Measurements from ENCODE around the gene OVOL1. TPM values are rescaled to one million over a fixed set of nuclear protein-coding genes. Genes with fewer than 3 reads are reported as not detected.

Gene OVOL1
- total and polyA plus RNA-seq, 2 of the 8 experiments (the other 6 are each of a cell fraction or from before 2014, with no cell fraction given): 2.6 to 3.4 TPM

DNA sequence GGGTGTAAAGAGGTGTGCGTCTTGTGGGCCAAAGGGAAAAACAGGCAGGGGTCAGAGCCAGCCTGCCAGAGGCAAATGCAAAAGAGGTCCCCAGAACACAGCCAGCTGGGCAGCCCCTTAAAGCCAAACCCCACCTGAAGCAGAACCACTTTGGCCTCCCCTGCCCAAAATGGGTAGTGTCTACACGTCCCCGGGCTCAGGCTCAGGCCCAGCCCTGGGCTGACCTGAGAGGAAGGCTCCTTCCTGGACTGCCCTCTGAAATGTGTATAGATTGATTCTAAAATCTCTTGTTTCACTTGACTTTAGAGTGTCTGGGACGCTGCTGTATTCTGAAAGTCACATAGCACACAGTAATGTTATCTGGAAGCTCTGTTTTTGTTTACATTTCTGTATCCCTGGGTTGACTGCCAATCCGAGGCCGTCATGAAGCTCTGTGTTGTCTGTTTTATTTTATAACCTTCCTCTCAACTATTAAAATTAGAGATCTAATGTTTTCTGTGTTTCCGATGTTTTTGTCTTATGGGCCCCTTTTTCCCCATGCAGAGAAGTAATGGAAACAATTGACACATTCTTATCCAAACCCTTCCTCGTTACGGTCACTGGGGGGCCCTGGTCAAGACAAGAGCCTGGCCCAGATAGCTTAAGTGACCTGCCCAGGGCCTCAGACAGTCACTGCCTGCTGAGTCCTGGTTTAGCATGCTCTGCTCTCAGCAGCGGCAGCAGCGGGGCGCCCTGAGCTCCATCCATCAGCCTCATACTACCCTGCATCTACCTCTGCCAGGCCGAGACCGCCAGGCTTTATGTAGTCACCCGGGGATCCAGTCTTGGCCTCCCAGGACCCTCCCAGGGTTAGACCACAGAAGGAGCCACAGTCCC, 10.1 kb downstream of the OVOL1 start:
- H3K4me2 ChIP-seq (ENCODE audit: insufficient read depth in 1 of 2, low read depth in 2 of 2, low read length in 2 of 2): no peak overlapping the region; a peak in 1 of 4 replicates
- no peak overlapping the region for H3K4ac ChIP-seq (replicated peaks; ENCODE audit: insufficient read length, low read depth, low read length)
- 0 out of 2 replicates have a peak, but pooled peaks cover 2% of the 10 kb centered on the region for H3K79me1 ChIP-seq (ENCODE audit: low read depth, low read length)
- peaks cover 0 to 3% (median 0%) of the 10 kb centered on the region in 4 experiments; a peak in 3 of 8 replicates for H3K36me3 ChIP-seq (ENCODE audit: control insufficient read depth in 2 of 4, insufficient read depth in 4 of 4, low read length in 3 of 4)
- H2BK20ac ChIP-seq (ENCODE audit: low read length): no peak overlapping the region
- DNase-seq (ENCODE audit: low read depth in 1 of 2, low spot score in 2 of 2) (no peak), FAIRE-seq (no peak)
- H3K9me3 ChIP-seq (ENCODE audit: insufficient read depth in 2 of 2, low read depth in 1 of 2, low read length in 1 of 2): no peaks in the 10 kb centered on the region
- no peak overlapping the region for H2AFZ ChIP-seq (ENCODE audit: low read length)
- H3K79me2 ChIP-seq (ENCODE audit: control insufficient read depth in 1 of 2, insufficient read depth in 2 of 2, low read length in 2 of 2): no peaks in the 10 kb centered on the region
- ChIA-PET POLR2A (ENCODE audit: partially characterized antibody) (interaction anchor here (1.4 to 2.6 kb wide), 6 partner anchors 9 to 55 kb away, joined by 3 to 9 read pairs (median 8); partner anchors contain the start of genes AP5B1 and SNX32), CTCF (ENCODE audit: partially characterized antibody) (interaction anchor here (0.8 to 10.1 kb wide), 13 partner anchors 9 to 192 kb away, joined by 3 to 128 read pairs (median 6); partner anchors contain the start of gene AP5B1)
- no peaks in the 10 kb centered on the region for H3K23me2 ChIP-seq (ENCODE audit: low read depth, low read length)
- H4K8ac ChIP-seq (ENCODE audit: extremely low read depth, insufficient read depth, low read length): no peak overlapping the region; the same call in 1 of the 2 replicates
- no peak overlapping the region; the same call in 1 of the 2 replicates for H2BK5ac ChIP-seq (ENCODE audit: low read depth, low read length)
- no peak overlapping the region for H4K91ac ChIP-seq (replicated peaks; ENCODE audit: insufficient read length, low read length)
- H3K4me3 ChIP-seq (ENCODE audit: extremely low read depth in 1 of 4, insufficient read depth in 2 of 4, low read depth in 3 of 4, low read length in 4 of 4): no peak overlapping the region
- no peak overlapping the region for H3K23ac ChIP-seq (ENCODE audit: insufficient read length)
- no peaks in the 10 kb centered on the region for H4K20me1 ChIP-seq (replicated peaks in 1 of 2; ENCODE audit: control insufficient read depth in 1 of 2, insufficient read depth in 2 of 2, low read length in 2 of 2)
- H2BK12ac ChIP-seq (ENCODE audit: low read depth, low read length): no peak overlapping the region
- H2AK5ac ChIP-seq (ENCODE audit: low read depth, low read length): 0 out of 2 replicates have a peak overlapping the region, but pooled peaks have one; percentile 17
- no peak overlapping the region for H2BK15ac ChIP-seq (ENCODE audit: low read length)
- H3K27ac ChIP-seq (ENCODE audit: low read depth, low read length): no peak overlapping the region
- no peak overlapping the region for H3K14ac ChIP-seq (ENCODE audit: insufficient read length)
- TF ChIP-seq BRCA1 (IDR thresholded peaks at IDR 0.05; ENCODE audit: low read depth, low read length) (no peak), CTBP2 (IDR thresholded peaks at IDR 0.05; ENCODE audit: borderline replicate concordance, insufficient read depth, insufficient read length, low read length) (no peak), RAD21 (IDR thresholded peaks at IDR 0.05 in 1 of 2, conservative IDR thresholded peaks at IDR 0.05 in 1 of 2; ENCODE audit: low read depth in 2 of 2, low read length in 2 of 2) (0 out of 4 replicates have a peak, but pooled peaks of 1 of the 2 experiments have one; percentile 6)
- peaks cover 0 to 21% (median 5%) of the 10 kb centered on the region in 4 experiments; a peak in 5 of 7 replicates for H3K4me1 ChIP-seq (replicated peaks in 1 of 4; ENCODE audit: control insufficient read depth in 3 of 4, insufficient read depth in 4 of 4, low read length in 3 of 4)
- H3K18ac ChIP-seq (ENCODE audit: extremely low read depth, low read length): no peak overlapping the region; the same call in 1 of the 2 replicates
- H3K27me3 ChIP-seq (replicated peaks in 1 of 4; ENCODE audit: control insufficient read depth in 3 of 4, extremely low read depth in 1 of 4, insufficient read depth in 3 of 4, low read length in 3 of 4): no peaks in the 10 kb centered on the region
- H3K9ac ChIP-seq (replicated peaks in 1 of 4; ENCODE audit: extremely low read depth in 1 of 4, low read depth in 3 of 4, low read length in 3 of 4): no peak overlapping the region
- no peak overlapping the region for H3K56ac ChIP-seq (replicated peaks; ENCODE audit: insufficient read length, low read depth, low read length)
- peak overlapping the region; percentile 84 for H2BK120ac ChIP-seq (replicated peaks; ENCODE audit: low read depth, low read length)
- no peak overlapping the region for H4K5ac ChIP-seq (ENCODE audit: insufficient read length, low read depth, low read length)
- WGBS, 2 experiments (ENCODE audit: extremely low coverage in 1 of 2, insufficient coverage in 1 of 2, insufficient read length in 1 of 2, insufficient replicate concordance in 2 of 2, low coverage in 1 of 2, low lambda C conversion rate in 2 of 2, missing lambda C conversion rate in 1 of 2): 84% methylated on average over 13 of the region's 15 CpGs; no CpG with 5 or more reads in 1 of the 2 experiments
